GM23338 (cell line): Measurements from ENCODE around the gene LEKR1. TPM values are rescaled to one million over a fixed set of nuclear protein-coding genes. Genes with fewer than 3 reads are reported as not detected.

Experiments
- ATAC-seq: fragments of 200-7000 bp; cut with Tn5 transposase; 3 replicates; pipeline ENCODE4 v1.9.1; 2020
- DNase-seq: peaks from one replicate; pipeline ENCODE4 v3.0.0-alpha.2; 2015; ENCODE audit warnings: low spot score
- H2AFZ ChIP-seq: fragments of 200-600 bp; sonication (generic); 2 replicates; pipeline ENCODE4 v1.8.0; 2016; ENCODE audit warnings: antibody characterized with exemption, mild to moderate bottlenecking, moderate library complexity
- H3F3A ChIP-seq: fragments of 200-600 bp; sonication (generic); replicated peaks from 2 replicates; pipeline ENCODE4 v1.8.0; 2017; ENCODE audit warnings: antibody characterized with exemption, mixed run types, low read depth
- H3K27ac ChIP-seq: fragments of 200-600 bp; sonication (generic); 2 replicates; pipeline ENCODE4 v1.6.1; 2016; ENCODE audit warnings: low read depth
- H3K27me3 ChIP-seq: fragments of 200-600 bp; sonication (generic); 2 replicates; pipeline ENCODE4 v1.8.0; 2016; ENCODE audit warnings: mild to moderate bottlenecking, mixed run types, moderate library complexity; ENCODE audit not compliant: insufficient read depth
- H3K36me3 ChIP-seq: fragments of 200-600 bp; sonication (generic); 2 replicates; pipeline ENCODE4 v1.8.0; 2016; ENCODE audit warnings: mild to moderate bottlenecking; ENCODE audit not compliant: insufficient read depth
- H3K4me1 ChIP-seq: fragments of 200-600 bp; sonication (generic); 2 replicates; pipeline ENCODE4 v1.8.0; 2016; ENCODE audit warnings: mild to moderate bottlenecking, moderate library complexity; ENCODE audit not compliant: insufficient read depth
- H3K4me2 ChIP-seq: fragments of 200-600 bp; sonication (generic); 2 replicates; pipeline ENCODE4 v1.7.1; 2017; ENCODE audit warnings: mixed run types
- H3K4me3 ChIP-seq: fragments of 200-600 bp; sonication (generic); 2 replicates; pipeline ENCODE4 v1.6.1; 2016; ENCODE audit warnings: mixed run types
- H3K79me2 ChIP-seq: fragments of 200-600 bp; sonication (generic); replicated peaks from 2 replicates; pipeline ENCODE4 v1.8.0; 2017; ENCODE audit warnings: mild to moderate bottlenecking; ENCODE audit not compliant: insufficient read depth
- H3K9me2 ChIP-seq: fragments of 200-600 bp; sonication (generic); 2 replicates; pipeline ENCODE4 v1.8.0; 2017; ENCODE audit not compliant: insufficient read depth
- H4K20me1 ChIP-seq: fragments of 200-600 bp; sonication (generic); replicated peaks from 2 replicates; pipeline ENCODE4 v1.8.0; 2017; ENCODE audit warnings: mild to moderate bottlenecking; ENCODE audit not compliant: insufficient read depth
- H3K27ac Mint-ChIP-seq: 2 replicates; pipeline ENCODE4 v1.8.0; 2020; ENCODE audit warnings: inconsistent platforms, mild to moderate bottlenecking, moderate library complexity, mixed read lengths
- H3K27me3 Mint-ChIP-seq: 3 replicates; pipeline ENCODE4 v1.8.0; 2022; ENCODE audit warnings: low read depth, mild to moderate bottlenecking, moderate library complexity, mixed read lengths, inconsistent platforms; ENCODE audit not compliant: insufficient read depth, poor library complexity
- H3K36me3 Mint-ChIP-seq: 3 replicates; pipeline ENCODE4 v1.8.0; 2021; ENCODE audit warnings: low read depth, mild to moderate bottlenecking, inconsistent platforms, moderate library complexity, mixed read lengths
- H3K4me1 Mint-ChIP-seq: 3 replicates; pipeline ENCODE4 v1.8.0; 2020; ENCODE audit warnings: mild to moderate bottlenecking, inconsistent platforms, mixed read lengths
- H3K4me3 Mint-ChIP-seq: 3 replicates; pipeline ENCODE4 v1.8.0; 2021; ENCODE audit warnings: moderate library complexity, mild to moderate bottlenecking, inconsistent platforms, mixed read lengths
- H3K9me3 Mint-ChIP-seq: 3 replicates; pipeline ENCODE4 v1.8.0; 2020; ENCODE audit warnings: moderate library complexity, mild to moderate bottlenecking, inconsistent platforms, mixed read lengths
- CREB1 ChIP-seq: fragments of 250-450 bp; sonication (Bioruptor Pico); IDR thresholded peaks from 2 replicates; pipeline ENCODE4 v1.5.0; 2020; ENCODE audit warnings: low read depth, mild to moderate bottlenecking, moderate library complexity
- CTCF ChIP-seq, 2 experiments: fragments of 200-600 bp in 1 of 2; sonication (generic) in 1 of 2; conservative IDR thresholded peaks; 2 replicates each; pipeline versions ENCODE4 v1.5.1 to v1.6.1; 2016 to 2017; ENCODE audit warnings: antibody characterized with exemption in 2 of 2, low read depth in 2 of 2, mild to moderate bottlenecking in 2 of 2, moderate library complexity in 1 of 2
- ETS1 ChIP-seq: IDR thresholded peaks from 2 replicates; pipeline ENCODE4 v1.6.1; 2016; ENCODE audit warnings: antibody characterized with exemption
- EZH2 ChIP-seq: fragments of 200-600 bp; sonication (generic); IDR thresholded peaks from one replicate; pipeline ENCODE4 v1.8.0; 2017; ENCODE audit warnings: antibody characterized with exemption, mild to moderate bottlenecking, low read depth; ENCODE audit not compliant: unreplicated experiment
- EZH2phosphoT487 ChIP-seq: fragments of 200-600 bp; sonication (generic); IDR thresholded peaks from one replicate; pipeline ENCODE4 v1.8.1; 2018; ENCODE audit warnings: antibody characterized with exemption; ENCODE audit not compliant: unreplicated experiment
- JUNB ChIP-seq: IDR thresholded peaks from one replicate; pipeline ENCODE4 v1.6.1; 2016; ENCODE audit warnings: antibody characterized with exemption; ENCODE audit not compliant: unreplicated experiment
- NANOG ChIP-seq: IDR thresholded peaks from 2 replicates; pipeline ENCODE4 v1.6.1; 2016; ENCODE audit warnings: antibody characterized with exemption, borderline replicate concordance
- POLR2AphosphoS5 ChIP-seq: IDR thresholded peaks from 2 replicates; pipeline ENCODE4 v1.6.1; 2016; ENCODE audit warnings: antibody characterized with exemption, low read depth
- REST ChIP-seq: IDR thresholded peaks from one replicate; pipeline ENCODE4 v1.6.1; 2018; ENCODE audit warnings: antibody characterized with exemption; ENCODE audit not compliant: unreplicated experiment
- STAT1 ChIP-seq: IDR thresholded peaks from one replicate; pipeline ENCODE4 v1.6.1; 2016; ENCODE audit warnings: antibody characterized with exemption; ENCODE audit not compliant: unreplicated experiment
- ZNF114 ChIP-seq: fragments of 250-450 bp; sonication (Bioruptor Pico); IDR thresholded peaks from 2 replicates; pipeline ENCODE4 v1.5.0; 2020; ENCODE audit warnings: mild to moderate bottlenecking, moderate library complexity
- ZNF331 ChIP-seq: fragments of 250-450 bp; sonication (Bioruptor Pico); IDR thresholded peaks from 2 replicates; pipeline ENCODE4 v1.5.0; 2020; ENCODE audit warnings: low read depth, mild to moderate bottlenecking, moderate library complexity
- polyA plus RNA-seq: library from polyadenylated mRNA; unstranded; fragments of >200 nt; fragmentation: Nextera tagmentation; extraction: Ambion mirVana; gene quantifications from 2 replicates; pipeline ENCODE4 v1.2.1, GENCODE V29; 2016
- total RNA-seq: library from RNA; depleted of rRNA; stranded (reverse); fragments of >200 nt; shearing (Covaris generic); gene quantifications from 2 replicates; pipeline ENCODE4 v1.2.3, GENCODE V29; 2014

The LEKR1 gene
- total and polyA plus RNA-seq, 2 experiments from 2014 or later, result not detected

- no peak overlapping the region for H3K4me3 Mint-ChIP-seq
- DNase-seq (no peak), ATAC-seq (no peak)
- H3K4me1 ChIP-seq, result peaks cover 22% of the 10 kb centered on the region
- H3K79me2 ChIP-seq, result no peaks in the 10 kb centered on the region
- no peaks in the 10 kb centered on the region for H3F3A ChIP-seq
- H3K36me3 Mint-ChIP-seq, result no peaks in the 10 kb centered on the region
- no peak overlapping the region for H3K4me3 ChIP-seq
- H3K27me3 Mint-ChIP-seq, result peaks cover 22% of the 10 kb centered on the region
- H3K9me3 Mint-ChIP-seq, result no peaks in the 10 kb centered on the region
- H3K4me2 ChIP-seq, result no peak overlapping the region
- peaks cover 34% of the 10 kb centered on the region for H3K4me1 Mint-ChIP-seq
- no peak overlapping the region for H2AFZ ChIP-seq
- H4K20me1 ChIP-seq, result no peaks in the 10 kb centered on the region
- H3K27ac Mint-ChIP-seq, result no peak overlapping the region
- no peaks in the 10 kb centered on the region; the same call in 1 of the 2 replicates for H3K27me3 ChIP-seq
- H3K27ac ChIP-seq, result no peak overlapping the region
- H3K9me2 ChIP-seq, result peaks cover 11% of the 10 kb centered on the region
- H3K36me3 ChIP-seq, result no peaks in the 10 kb centered on the region
- TF ChIP-seq CTCF (conservative IDR thresholded peaks at IDR 0.05; ENCODE audit: low read depth in 2 of 2), result no peak
- TF ChIP-seq ZNF114 (CRISPR knock-in tag), result no peak
- TF ChIP-seq NANOG, result no peak
- TF ChIP-seq JUNB, result no peak
- no peak for TF ChIP-seq CREB1 (CRISPR knock-in tag)
- TF ChIP-seq REST, result no peak
- TF ChIP-seq EZH2, result no peak
- TF ChIP-seq STAT1, result no peak
Observed at GRCh38 chr3:157061265-157061664, 235.1 kb downstream of the LEKR1 start.

GRCh38 chr3:157063469-157063868, 237.3 kb downstream of the LEKR1 start:
- peaks cover 44% of the 10 kb centered on the region for H3K4me1 Mint-ChIP-seq
- no peak overlapping the region for H3K27ac ChIP-seq
- no peak for TF ChIP-seq EZH2phosphoT487
- no peak for TF ChIP-seq EZH2
- no peak for TF ChIP-seq POLR2AphosphoS5
- no peak for TF ChIP-seq ZNF331 (CRISPR knock-in tag)
- TF ChIP-seq NANOG, result no peak
- TF ChIP-seq REST, result no peak
- no peak for TF ChIP-seq STAT1
- no peak for TF ChIP-seq ETS1

More at GRCh38 chr3:157063469-157063868, 237.3 kb downstream of the LEKR1 start:
- H3K4me2 ChIP-seq, result no peak overlapping the region
- no peaks in the 10 kb centered on the region for H3K36me3 ChIP-seq
- H2AFZ ChIP-seq, result peak overlapping the region; percentile 47; the same call in 1 of the 2 replicates
- peaks cover 17% of the 10 kb centered on the region for H3K9me2 ChIP-seq
- no peaks in the 10 kb centered on the region; the same call in 1 of the 2 replicates for H3K27me3 ChIP-seq
- H3K4me1 ChIP-seq, result peaks cover 28% of the 10 kb centered on the region
- no peak overlapping the region for H3K27ac Mint-ChIP-seq
- no peaks in the 10 kb centered on the region for H3F3A ChIP-seq
- H4K20me1 ChIP-seq, result no peaks in the 10 kb centered on the region
- DNase-seq (no peak), ATAC-seq (no peak)
- no peak overlapping the region for H3K4me3 ChIP-seq
- peaks cover 20% of the 10 kb centered on the region for H3K27me3 Mint-ChIP-seq
- no peaks in the 10 kb centered on the region for H3K9me3 Mint-ChIP-seq
- H3K36me3 Mint-ChIP-seq, result no peaks in the 10 kb centered on the region
- no peaks in the 10 kb centered on the region for H3K79me2 ChIP-seq
- H3K4me3 Mint-ChIP-seq, result no peak overlapping the region
